ENCODE data around the gene UQCC3. TPM values are rescaled to one million over a fixed set of nuclear protein-coding genes. Genes with fewer than 3 reads are reported as not detected.
"Not testable (repeated sequence)": the region's sequence is repeated elsewhere in the genome, so short reads cannot be mapped to it uniquely, and the experiment has no call there.

Gene UQCC3
- total RNA-seq, 1 donor from 2014 or later: 3.9 TPM

DNA sequence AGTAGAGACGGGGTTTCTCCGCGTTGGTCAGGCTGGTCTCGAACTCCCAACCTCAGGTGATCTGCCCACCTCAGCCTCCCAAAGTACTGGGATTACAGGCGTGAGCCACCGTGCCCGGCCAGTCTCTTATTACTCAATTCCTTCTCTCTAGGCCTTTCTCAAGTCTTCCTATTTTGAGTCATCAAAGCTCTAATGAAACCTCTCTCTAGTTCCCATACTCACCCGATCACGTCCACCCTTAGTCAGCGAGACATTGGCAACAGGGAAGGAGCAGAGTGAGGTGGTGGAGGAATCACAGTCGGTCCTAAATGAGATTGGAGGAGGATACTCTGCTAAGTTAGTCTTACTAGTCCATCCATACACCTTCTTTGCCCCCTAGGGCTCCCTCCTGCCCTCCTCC is 30.8 kb downstream of the UQCC3 start:
- peaks cover 0 to 4% of the 10 kb centered on the region in 2 donors for H3K36me3 ChIP-seq
- H3K27me3 ChIP-seq: no peaks in the 10 kb centered on the region
- H3K4me1 ChIP-seq: peaks cover 4 to 8% of the 10 kb centered on the region in 2 donors
- H3K9me3 ChIP-seq: no peaks in the 10 kb centered on the region
- no peak overlapping the region for H3K27ac ChIP-seq
- DNase-seq (ENCODE audit: low spot score in 2 of 2): no peak
- no peak overlapping the region for H3K4me3 ChIP-seq
- intact Hi-C loops (cut with DNase I): no loop called here
- TF ChIP-seq, protein P1, sequence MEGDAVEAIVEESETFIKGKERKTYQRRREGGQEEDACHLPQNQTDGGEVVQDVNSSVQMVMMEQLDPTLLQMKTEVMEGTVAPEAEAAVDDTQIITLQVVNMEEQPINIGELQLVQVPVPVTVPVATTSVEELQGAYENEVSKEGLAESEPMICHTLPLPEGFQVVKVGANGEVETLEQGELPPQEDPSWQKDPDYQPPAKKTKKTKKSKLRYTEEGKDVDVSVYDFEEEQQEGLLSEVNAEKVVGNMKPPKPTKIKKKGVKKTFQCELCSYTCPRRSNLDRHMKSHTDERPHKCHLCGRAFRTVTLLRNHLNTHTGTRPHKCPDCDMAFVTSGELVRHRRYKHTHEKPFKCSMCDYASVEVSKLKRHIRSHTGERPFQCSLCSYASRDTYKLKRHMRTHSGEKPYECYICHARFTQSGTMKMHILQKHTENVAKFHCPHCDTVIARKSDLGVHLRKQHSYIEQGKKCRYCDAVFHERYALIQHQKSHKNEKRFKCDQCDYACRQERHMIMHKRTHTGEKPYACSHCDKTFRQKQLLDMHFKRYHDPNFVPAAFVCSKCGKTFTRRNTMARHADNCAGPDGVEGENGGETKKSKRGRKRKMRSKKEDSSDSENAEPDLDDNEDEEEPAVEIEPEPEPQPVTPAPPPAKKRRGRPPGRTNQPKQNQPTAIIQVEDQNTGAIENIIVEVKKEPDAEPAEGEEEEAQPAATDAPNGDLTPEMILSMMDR (IDR thresholded peaks at IDR 0.05): no peak

DNA sequence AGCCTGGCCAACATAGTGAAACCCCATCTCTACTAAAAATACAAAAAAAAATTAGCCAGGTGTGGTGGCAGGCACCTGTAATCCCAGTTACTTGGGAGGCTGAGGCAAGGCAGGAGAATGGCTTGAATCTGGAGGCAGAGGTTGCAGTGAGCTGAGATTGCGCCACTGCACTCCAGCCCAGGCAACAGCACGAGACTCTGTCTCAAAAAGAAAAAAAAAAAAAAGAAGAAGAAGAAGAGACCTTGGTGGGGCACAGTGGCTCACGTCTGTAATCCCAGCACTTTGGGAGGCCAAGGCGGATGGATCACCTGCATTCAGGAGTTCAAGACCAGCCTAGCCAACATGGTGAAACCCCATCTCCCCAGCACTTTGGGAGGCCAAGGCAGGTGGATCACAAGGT is 32.4 kb downstream of the UQCC3 start:
- H3K9me3 ChIP-seq; H3K36me3 ChIP-seq; H3K27ac ChIP-seq; H3K27me3 ChIP-seq; DNase-seq (ENCODE audit: low spot score in 2 of 2); intact Hi-C loops (cut with DNase I); H3K4me3 ChIP-seq: not testable (repeated sequence)
- H3K4me1 ChIP-seq: peaks cover 8 to 17% of the 10 kb centered on the region in 2 donors

DNA sequence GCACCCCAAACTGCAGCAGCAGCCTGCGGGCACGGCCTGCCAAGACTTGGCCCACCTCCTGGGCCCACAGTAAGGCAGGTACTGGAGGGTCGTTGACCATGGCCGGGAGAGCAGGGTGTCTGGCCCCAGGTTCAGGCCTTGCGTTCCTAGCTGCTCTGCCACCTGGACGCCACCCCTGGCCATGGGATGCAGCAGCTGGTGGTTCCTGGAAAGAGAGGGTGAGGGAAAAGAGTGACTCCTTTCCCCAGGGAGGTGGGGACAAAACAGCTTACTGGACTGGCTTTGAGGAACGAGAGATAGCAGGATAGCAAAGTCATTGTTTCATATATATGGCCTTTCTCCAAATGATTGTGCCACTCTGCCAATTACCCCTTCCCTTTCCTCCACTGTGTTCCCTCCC is 33.9 kb downstream of the UQCC3 start:
- intact Hi-C loops (cut with DNase I): loop anchor here (5.0 kb wide), 1 partner anchor 127 kb away; the partner anchor contains the start of genes STX5 and TEX54
- TF ChIP-seq, protein P1 (IDR thresholded peaks at IDR 0.05): no peak
- no peaks in the 10 kb centered on the region for H3K9me3 ChIP-seq

DNA sequence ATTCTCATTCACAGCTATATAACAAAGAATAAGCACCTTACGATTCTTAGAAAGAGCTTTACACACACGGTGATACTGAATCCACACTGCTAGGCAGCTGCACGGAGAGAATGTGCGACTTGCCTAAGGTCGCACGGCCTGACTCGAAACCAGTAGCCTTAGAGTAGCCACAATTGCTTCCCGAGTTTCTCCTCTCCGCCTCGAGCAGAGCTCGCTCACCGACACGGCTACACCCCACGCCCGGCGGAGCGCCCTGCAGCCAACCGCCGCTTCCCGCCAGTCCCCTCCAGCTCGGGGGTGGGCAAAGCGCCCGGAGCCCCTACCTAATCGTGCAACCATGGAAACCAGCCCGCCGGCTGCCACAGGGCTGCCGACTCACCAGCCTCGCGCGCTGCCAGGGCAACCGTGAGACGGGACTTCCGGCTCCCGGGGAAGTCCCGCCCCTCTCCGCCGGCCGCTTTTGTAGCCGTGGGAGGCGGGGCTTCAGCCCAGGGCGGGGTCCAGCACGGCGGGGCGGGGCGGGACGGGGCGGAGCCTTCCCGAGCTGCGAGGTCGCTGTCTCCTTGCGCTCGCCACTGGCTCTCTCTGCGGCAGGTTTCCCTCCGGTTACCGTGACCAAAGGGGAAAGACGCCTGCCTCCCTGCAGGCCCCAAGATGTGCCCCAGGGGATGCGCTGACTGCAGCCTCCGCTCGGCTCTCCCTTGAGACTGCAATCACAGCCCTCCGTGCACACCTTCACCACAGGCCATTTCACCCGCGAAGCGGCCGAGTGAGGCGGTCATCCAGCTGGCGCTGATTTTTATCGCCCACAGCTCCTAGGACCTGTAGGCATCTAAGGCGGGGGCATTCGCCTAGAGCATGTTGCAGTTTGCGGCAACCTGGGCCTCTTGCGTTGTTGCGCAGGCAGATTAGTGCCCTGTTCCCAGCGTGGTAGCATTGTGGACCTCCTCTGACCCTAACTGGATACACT is 34.7 kb downstream of the UQCC3 start:
- Histone ChIP-seq H3K4me3 (peak overlapping the region; percentile 75 to 76), H3K27ac (peak overlapping the region; percentile 61 to 86), H3K27me3 (no peaks in the 10 kb centered on the region), H3K9me3 (no peaks in the 10 kb centered on the region), H3K4me1 (peaks cover 8 to 21% of the 10 kb centered on the region in 2 donors), H3K36me3 (peaks cover 2 to 7% of the 10 kb centered on the region in 2 donors)
- intact Hi-C loops (cut with DNase I): loop anchor here (2.0 to 5.0 kb wide), 3 partner anchors 53 to 126 kb away; partner anchors contain the start of genes INTS5, POLR2G, STX5 and TEX54
- TF ChIP-seq, protein P1 (IDR thresholded peaks at IDR 0.05): no peak
- DNase-seq (ENCODE audit: low spot score in 2 of 2): peak; percentile 85 to 98

More for the DNA sequence above, 33.9 kb downstream of the UQCC3 start:
- no peak for DNase-seq (ENCODE audit: low spot score in 2 of 2)
- H3K4me1 ChIP-seq: peaks cover 8 to 21% of the 10 kb centered on the region in 2 donors
- H3K27me3 ChIP-seq: no peaks in the 10 kb centered on the region
- H3K27ac ChIP-seq: peak overlapping the region; percentile 61 to 86
- peak overlapping the region; percentile 75 to 76 for H3K4me3 ChIP-seq
- peaks cover 3 to 4% of the 10 kb centered on the region in 2 donors for H3K36me3 ChIP-seq

DNA sequence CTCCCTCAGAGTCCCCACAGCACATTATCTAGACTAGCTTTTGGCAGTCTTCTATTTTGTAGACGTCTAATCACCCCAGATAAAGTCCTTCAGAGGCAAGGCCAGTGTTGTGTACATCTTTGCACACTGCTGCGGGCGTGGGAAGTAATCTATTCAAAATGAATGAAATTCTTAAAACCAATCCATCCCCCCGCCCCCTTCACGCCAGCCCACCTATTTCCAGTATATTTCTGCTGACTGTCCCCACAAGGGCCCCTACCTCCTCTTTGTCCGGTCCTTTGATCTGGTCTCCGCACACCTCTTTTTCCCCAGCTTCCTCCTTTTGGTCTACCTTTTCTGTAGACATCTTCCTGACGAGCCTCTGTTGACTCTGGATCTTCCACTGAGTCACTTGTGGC is 35.4 kb downstream of the UQCC3 start:
- H3K9me3 ChIP-seq: no peaks in the 10 kb centered on the region
- H3K4me3 ChIP-seq: peak overlapping the region; percentile 75 to 76
- H3K27ac ChIP-seq: peak overlapping the region; percentile 61 to 86
- H3K27me3 ChIP-seq: no peaks in the 10 kb centered on the region
- TF ChIP-seq, protein P1 (IDR thresholded peaks at IDR 0.05): no peak
- no peak for DNase-seq (ENCODE audit: low spot score in 2 of 2)
- intact Hi-C loops (cut with DNase I): loop anchor here (2.0 to 5.0 kb wide), 3 partner anchors 54 to 125 kb away; partner anchors contain the start of genes INTS5, POLR2G, STX5 and TEX54
- peaks cover 8 to 21% of the 10 kb centered on the region in 2 donors for H3K4me1 ChIP-seq
- peaks cover 6 to 12% of the 10 kb centered on the region in 2 donors for H3K36me3 ChIP-seq

All from ascending aorta (tissue), 2 donors.